Hepatocyte (in vitro differentiated cells): ENCODE measurements around the gene C8A. TPM values are rescaled to one million over a fixed set of nuclear protein-coding genes. Genes with fewer than 3 reads are reported as not detected.

Source experiments
- DNase-seq: peaks from one replicate; pipeline ENCODE4 v3.0.0-alpha.2; 2016; ENCODE audit warnings: low spot score
- H2AFZ ChIP-seq: fragments of 200-600 bp; sonication (generic); 2 replicates; pipeline ENCODE4 v1.6.0; 2016; ENCODE audit warnings: antibody characterized with exemption, mild to moderate bottlenecking
- H3K27ac ChIP-seq: fragments of 200-600 bp; sonication (generic); 2 replicates; pipeline ENCODE4 v1.5.1; 2016; ENCODE audit warnings: mild to moderate bottlenecking
- H3K27me3 ChIP-seq: fragments of 200-600 bp; sonication (generic); 2 replicates; pipeline ENCODE4 v1.6.1; 2016
- H3K36me3 ChIP-seq: fragments of 200-600 bp; sonication (generic); replicated peaks from 2 replicates; pipeline ENCODE4 v1.5.1; 2016; ENCODE audit warnings: low read depth; ENCODE audit not compliant: insufficient read depth
- H3K4me1 ChIP-seq: fragments of 200-600 bp; sonication (generic); 2 replicates; pipeline ENCODE4 v1.5.1; 2016; ENCODE audit warnings: mild to moderate bottlenecking, moderate library complexity; ENCODE audit not compliant: insufficient read depth
- H3K4me2 ChIP-seq: fragments of 200-600 bp; sonication (generic); 2 replicates; pipeline ENCODE4 v1.6.0; 2016
- H3K4me3 ChIP-seq: fragments of 200-600 bp; sonication (generic); 2 replicates; pipeline ENCODE4 v1.5.1; 2016; ENCODE audit warnings: mild to moderate bottlenecking
- H3K79me2 ChIP-seq: fragments of 200-600 bp; sonication (generic); 2 replicates; pipeline ENCODE4 v1.6.0; 2017; ENCODE audit warnings: mild to moderate bottlenecking
- H3K9me2 ChIP-seq: fragments of 200-600 bp; sonication (generic); replicated peaks from 2 replicates; pipeline ENCODE4 v1.6.0; 2017; ENCODE audit warnings: mild to moderate bottlenecking; ENCODE audit not compliant: insufficient read depth
- H3K9me3 ChIP-seq: fragments of 200-600 bp; sonication (generic); 2 replicates; pipeline ENCODE4 v1.5.1; 2016; ENCODE audit warnings: low read depth, mild to moderate bottlenecking
- H4K20me1 ChIP-seq: fragments of 200-600 bp; sonication (generic); 2 replicates; pipeline ENCODE4 v1.6.0; 2016; ENCODE audit warnings: mild to moderate bottlenecking; ENCODE audit not compliant: insufficient read depth, poor library complexity, severe bottlenecking
- EZH2 ChIP-seq: fragments of 200-600 bp; sonication (generic); IDR thresholded peaks from 2 replicates; pipeline ENCODE4 v1.6.1; 2016; ENCODE audit warnings: antibody characterized with exemption, mild to moderate bottlenecking, borderline replicate concordance
- EZH2phosphoT487 ChIP-seq: fragments of 200-600 bp; sonication (generic); IDR thresholded peaks from one replicate; pipeline ENCODE4 v1.6.1; 2018; ENCODE audit warnings: antibody characterized with exemption, mild to moderate bottlenecking, low read depth, moderate library complexity; ENCODE audit not compliant: unreplicated experiment, severe bottlenecking
- WGBS: methylation state at CpG from one replicate; pipeline ENCODE4 v1.1.6; 2016; ENCODE audit warnings: low lambda C conversion rate; ENCODE audit errors: missing lambda C conversion rate; 5-methylcytosine and 5-hydroxymethylcytosine counted together
- polyA plus RNA-seq: library from polyadenylated mRNA; unstranded; fragments of >200 nt; fragmentation: Nextera tagmentation; extraction: Ambion mirVana; gene quantifications from 2 replicates; pipeline ENCODE4 v1.2.1, GENCODE V29; 2016
- total RNA-seq: library from RNA; depleted of rRNA; stranded (reverse); fragments of >200 nt; gene quantifications from 2 replicates; pipeline ENCODE4 v1.2.3, GENCODE V29; 2014
- TF ChIP-seq, protein P1 (sequence below): fragments of 200-600 bp; sonication (generic); IDR thresholded peaks from 2 replicates; pipeline ENCODE4 v1.5.1; 2016; ENCODE audit warnings: antibody characterized with exemption, mild to moderate bottlenecking; ENCODE audit not compliant: poor library complexity

Gene C8A
- total and polyA plus RNA-seq, 2 experiments from 2014 or later = 6.1 to 8.2 TPM

DNA sequence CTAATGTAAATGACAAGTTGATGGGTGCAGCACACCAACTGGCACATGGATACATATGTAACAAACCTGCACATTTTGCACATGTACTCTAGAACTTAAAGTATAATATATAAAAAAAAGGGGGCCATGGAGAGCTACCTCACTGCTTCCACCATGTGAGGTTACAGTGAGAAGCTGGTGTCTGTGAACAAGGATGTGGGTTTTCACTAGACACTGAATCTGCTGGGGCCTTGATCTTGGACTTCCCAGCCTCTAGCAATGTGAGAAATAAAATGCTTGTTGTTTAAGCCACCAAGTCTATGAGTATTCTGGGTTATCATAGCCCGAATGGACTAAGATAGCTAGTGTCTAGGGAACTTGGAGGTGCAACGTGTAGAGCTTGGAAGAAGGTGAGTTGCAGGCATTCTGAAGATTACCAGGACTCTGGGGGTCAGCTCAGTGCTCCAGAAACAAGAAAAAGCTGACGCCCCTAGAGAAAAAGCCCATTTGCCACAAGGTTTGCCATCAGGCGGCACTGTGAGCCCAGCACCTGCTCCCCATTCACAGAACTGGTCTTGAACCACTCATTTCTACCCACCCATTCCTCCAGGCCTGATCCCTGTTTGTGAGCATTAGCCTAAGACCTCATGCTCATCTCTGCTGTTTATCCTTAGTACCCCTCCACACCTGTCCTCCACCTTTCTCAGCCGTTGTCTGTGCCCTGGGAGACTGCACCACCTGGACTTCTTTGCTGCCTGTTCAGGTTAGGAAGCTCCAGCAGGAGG is 20.3 kb upstream of the C8A start:
- H3K4me2 ChIP-seq = no peak overlapping the region
- 94% methylated on average over 5 of the region's 5 CpGs for WGBS
- DNase-seq = no peak
- H2AFZ ChIP-seq = no peak overlapping the region
- no peak overlapping the region for H3K27ac ChIP-seq
- no peaks in the 10 kb centered on the region for H3K36me3 ChIP-seq
- H3K4me3 ChIP-seq = no peak overlapping the region
- no peaks in the 10 kb centered on the region for H3K9me2 ChIP-seq
- no peaks in the 10 kb centered on the region for H3K79me2 ChIP-seq
- H3K27me3 ChIP-seq = no peaks in the 10 kb centered on the region
- H3K4me1 ChIP-seq = no peaks in the 10 kb centered on the region
- no peaks in the 10 kb centered on the region for H4K20me1 ChIP-seq
- H3K9me3 ChIP-seq = no peaks in the 10 kb centered on the region
- TF ChIP-seq EZH2phosphoT487 = no peak

DNA sequence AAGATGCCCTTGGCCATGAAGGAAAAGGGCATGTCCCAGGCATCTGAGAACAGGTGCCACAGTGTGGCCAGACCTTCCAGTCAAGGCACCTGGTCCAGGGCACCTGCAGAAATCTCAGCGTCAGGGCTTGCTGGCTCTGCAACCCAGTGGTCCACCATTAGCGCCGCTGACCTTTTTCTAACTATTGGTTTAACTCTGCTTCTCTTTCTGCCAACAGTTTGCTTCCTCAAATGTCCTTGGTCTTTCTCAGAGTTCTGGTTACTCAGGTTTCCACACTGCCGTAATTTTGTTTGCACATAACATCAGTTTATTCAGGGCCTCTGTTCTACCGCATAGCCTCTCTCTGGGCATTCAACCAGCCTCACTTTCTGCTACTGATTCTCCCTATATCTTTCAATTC is 18.9 kb upstream of the C8A start:
- H4K20me1 ChIP-seq = no peaks in the 10 kb centered on the region
- no peaks in the 10 kb centered on the region for H3K9me3 ChIP-seq
- H3K36me3 ChIP-seq = no peaks in the 10 kb centered on the region
- H3K79me2 ChIP-seq = no peaks in the 10 kb centered on the region
- no peaks in the 10 kb centered on the region for H3K27me3 ChIP-seq
- DNase-seq = no peak
- no peak overlapping the region for H3K4me2 ChIP-seq
- H3K27ac ChIP-seq = no peak overlapping the region
- no peaks in the 10 kb centered on the region for H3K4me1 ChIP-seq
- H3K9me2 ChIP-seq = no peaks in the 10 kb centered on the region
- 88% methylated on average over 5 of the region's 5 CpGs for WGBS
- H2AFZ ChIP-seq = no peak overlapping the region
- TF ChIP-seq EZH2 (no peak), EZH2phosphoT487 (no peak)
- TF ChIP-seq, protein P1, sequence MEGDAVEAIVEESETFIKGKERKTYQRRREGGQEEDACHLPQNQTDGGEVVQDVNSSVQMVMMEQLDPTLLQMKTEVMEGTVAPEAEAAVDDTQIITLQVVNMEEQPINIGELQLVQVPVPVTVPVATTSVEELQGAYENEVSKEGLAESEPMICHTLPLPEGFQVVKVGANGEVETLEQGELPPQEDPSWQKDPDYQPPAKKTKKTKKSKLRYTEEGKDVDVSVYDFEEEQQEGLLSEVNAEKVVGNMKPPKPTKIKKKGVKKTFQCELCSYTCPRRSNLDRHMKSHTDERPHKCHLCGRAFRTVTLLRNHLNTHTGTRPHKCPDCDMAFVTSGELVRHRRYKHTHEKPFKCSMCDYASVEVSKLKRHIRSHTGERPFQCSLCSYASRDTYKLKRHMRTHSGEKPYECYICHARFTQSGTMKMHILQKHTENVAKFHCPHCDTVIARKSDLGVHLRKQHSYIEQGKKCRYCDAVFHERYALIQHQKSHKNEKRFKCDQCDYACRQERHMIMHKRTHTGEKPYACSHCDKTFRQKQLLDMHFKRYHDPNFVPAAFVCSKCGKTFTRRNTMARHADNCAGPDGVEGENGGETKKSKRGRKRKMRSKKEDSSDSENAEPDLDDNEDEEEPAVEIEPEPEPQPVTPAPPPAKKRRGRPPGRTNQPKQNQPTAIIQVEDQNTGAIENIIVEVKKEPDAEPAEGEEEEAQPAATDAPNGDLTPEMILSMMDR = no peak
- no peak overlapping the region for H3K4me3 ChIP-seq

DNA sequence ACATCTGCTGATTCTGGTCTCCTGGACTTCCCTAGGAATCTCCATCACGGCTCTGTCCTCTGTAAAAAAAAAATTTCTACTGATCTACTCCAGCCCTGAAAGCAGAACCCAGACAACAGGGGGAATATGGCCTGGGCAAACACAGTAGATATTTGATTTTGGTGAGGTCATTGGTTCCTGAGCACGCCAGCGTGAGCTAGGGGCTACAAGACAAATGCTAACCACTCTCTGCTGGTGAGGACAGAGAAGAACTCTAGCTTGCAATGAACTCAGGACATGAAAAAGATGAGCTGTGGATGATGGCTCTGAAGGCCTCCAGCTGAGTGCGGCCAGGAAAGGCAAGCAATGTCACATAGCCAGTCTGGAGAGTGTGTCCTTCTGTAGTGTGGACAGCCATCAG is 18.2 kb upstream of the C8A start:
- Histone ChIP-seq H3K4me1 (no peaks in the 10 kb centered on the region), H3K4me2 (no peak overlapping the region), H4K20me1 (no peaks in the 10 kb centered on the region), H3K27ac (no peak overlapping the region), H3K79me2 (no peaks in the 10 kb centered on the region), H2AFZ (no peak overlapping the region), H3K9me2 (no peaks in the 10 kb centered on the region), H3K9me3 (no peaks in the 10 kb centered on the region), H3K4me3 (no peak overlapping the region), H3K36me3 (no peaks in the 10 kb centered on the region), H3K27me3 (no peaks in the 10 kb centered on the region)
- 79% methylated on average over 4 of the region's 4 CpGs for WGBS
- TF ChIP-seq EZH2 (no peak), EZH2phosphoT487 (no peak)
- TF ChIP-seq, protein P1 = no peak
- no peak for DNase-seq

DNA sequence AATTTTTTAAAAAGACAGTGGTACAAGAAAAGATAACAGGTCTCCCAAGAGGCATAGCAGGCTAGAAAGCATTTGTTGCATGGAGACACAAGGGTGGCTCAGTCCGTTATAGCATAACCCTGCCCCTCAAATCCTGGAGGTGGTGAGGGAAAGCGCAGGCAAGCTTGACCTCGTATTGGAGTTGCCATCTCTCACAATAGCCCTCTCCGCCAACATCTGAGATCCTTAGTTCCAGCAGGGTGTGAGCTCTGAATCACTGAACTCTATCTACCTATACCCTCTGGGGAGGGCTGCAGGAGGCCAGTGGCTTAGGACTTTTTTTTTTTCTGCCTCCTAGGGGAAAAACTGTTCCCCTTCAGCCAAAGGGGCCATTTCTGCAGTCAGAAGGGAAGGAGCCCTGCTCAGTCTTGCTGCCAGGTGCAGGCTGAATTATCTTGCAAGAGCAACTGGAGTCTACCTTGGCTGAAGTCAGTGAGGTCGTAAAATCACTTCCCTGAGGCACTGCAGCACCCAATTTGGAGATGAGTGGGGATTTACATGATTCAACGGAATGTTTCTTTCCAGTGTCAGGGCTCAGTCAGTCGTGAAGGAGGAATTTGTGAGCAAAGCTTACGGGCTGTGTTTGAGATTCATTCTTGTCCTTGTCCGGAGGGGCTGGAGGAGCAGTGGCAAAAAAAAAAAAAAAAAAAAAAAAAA is 17.2 kb upstream of the C8A start:
- Histone ChIP-seq H3K27me3 (no peaks in the 10 kb centered on the region), H3K4me2 (no peak overlapping the region), H3K4me3 (no peak overlapping the region), H4K20me1 (no peaks in the 10 kb centered on the region), H3K9me2 (no peaks in the 10 kb centered on the region), H3K27ac (no peak overlapping the region), H3K4me1 (no peaks in the 10 kb centered on the region), H2AFZ (no peak overlapping the region), H3K9me3 (no peaks in the 10 kb centered on the region), H3K36me3 (no peaks in the 10 kb centered on the region), H3K79me2 (no peaks in the 10 kb centered on the region)
- TF ChIP-seq, protein P1 = no peak
- TF ChIP-seq EZH2 = no peak
- TF ChIP-seq EZH2phosphoT487 = no peak
- WGBS = 40% methylated on average over 9 of the region's 9 CpGs
- no peak for DNase-seq
